HG03354 (cell line): ENCODE data around the gene WDFY2.
A peak's percentile ranks its signal among the peaks of the same experiment; 100 is the strongest.

ENCODE experiments used
- ATAC-seq: cut with Tn5 transposase; IDR thresholded peaks from one replicate; pipeline ENCODE4 v1.9.1; 2021; ENCODE audit warnings: mild to moderate bottlenecking; ENCODE audit not compliant: unreplicated experiment, poor library complexity, severe bottlenecking

The WDFY2 gene

DNA sequence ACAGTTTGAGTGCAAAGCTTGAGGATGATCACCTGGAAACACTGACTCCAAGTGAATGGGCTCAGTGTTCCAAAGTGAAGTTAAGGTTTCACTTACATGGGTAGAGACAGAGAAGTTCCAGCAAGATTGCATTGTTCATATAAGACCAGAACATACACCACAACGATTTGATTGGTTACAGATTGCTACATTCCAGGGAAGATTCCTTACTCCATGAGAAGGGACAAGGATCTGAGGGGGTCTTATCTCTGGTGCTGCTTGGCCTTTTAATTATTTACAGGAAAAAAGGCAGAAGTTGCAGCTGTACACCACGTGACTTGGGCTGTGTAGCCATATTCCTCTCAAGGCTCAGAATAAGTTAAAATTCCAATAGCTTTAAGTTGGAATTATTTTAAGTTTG, 12.3 kb downstream of the WDFY2 start:
- ATAC-seq: no peak

DNA sequence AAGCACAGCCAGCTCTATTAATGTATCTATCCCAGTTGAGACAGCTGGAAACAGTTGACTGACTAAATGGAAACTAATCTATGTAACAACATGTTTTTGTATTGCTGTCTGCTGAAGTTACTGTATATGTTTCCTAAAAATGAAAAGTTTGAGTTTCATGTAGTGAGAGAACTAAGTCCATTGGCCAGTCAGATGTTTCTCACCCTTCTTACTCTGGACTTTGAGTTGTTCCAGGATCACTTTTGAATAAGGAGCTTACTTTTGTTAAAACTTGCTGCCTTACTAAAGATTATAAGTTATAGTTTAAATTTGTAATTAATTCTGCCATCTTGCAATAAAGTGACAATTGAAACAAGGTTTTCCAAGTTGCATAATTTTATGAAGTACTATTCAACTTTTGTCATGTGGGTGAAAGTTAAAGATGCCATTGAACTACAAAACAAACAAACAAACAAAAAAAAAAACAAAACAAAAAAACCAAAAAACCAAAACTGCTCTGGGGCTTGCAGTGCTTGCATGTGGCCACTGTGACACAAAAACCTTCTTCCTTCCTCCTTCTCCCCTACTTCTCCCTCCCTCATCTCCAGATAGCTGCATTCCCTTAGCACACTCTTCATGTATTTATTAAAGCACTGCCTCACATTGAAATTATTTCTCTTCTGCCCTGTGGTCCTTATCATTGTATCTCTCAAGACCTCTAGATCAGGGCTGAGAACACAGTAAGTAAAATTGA, 15.3 kb downstream of the WDFY2 start:
- ATAC-seq: no peak

DNA sequence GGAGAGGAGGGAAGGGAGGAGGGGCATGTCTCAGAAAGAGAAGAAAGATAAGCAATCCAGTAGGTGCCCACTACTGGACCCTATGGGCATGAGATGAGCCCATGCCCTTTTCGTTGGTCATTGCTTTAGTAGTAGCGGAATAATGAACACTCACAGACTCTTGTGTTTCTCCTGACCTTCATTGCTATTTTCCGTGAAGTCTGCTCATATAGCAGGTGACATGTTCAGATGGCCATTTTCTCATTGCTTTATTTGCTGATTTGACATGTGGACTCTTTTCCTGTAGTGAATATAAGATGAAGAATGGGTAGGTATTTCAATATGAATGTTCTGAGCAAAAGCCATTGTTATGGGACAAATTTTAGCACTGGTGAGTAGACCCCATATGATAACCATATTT, 16.4 kb downstream of the WDFY2 start:
- no peak for ATAC-seq

DNA sequence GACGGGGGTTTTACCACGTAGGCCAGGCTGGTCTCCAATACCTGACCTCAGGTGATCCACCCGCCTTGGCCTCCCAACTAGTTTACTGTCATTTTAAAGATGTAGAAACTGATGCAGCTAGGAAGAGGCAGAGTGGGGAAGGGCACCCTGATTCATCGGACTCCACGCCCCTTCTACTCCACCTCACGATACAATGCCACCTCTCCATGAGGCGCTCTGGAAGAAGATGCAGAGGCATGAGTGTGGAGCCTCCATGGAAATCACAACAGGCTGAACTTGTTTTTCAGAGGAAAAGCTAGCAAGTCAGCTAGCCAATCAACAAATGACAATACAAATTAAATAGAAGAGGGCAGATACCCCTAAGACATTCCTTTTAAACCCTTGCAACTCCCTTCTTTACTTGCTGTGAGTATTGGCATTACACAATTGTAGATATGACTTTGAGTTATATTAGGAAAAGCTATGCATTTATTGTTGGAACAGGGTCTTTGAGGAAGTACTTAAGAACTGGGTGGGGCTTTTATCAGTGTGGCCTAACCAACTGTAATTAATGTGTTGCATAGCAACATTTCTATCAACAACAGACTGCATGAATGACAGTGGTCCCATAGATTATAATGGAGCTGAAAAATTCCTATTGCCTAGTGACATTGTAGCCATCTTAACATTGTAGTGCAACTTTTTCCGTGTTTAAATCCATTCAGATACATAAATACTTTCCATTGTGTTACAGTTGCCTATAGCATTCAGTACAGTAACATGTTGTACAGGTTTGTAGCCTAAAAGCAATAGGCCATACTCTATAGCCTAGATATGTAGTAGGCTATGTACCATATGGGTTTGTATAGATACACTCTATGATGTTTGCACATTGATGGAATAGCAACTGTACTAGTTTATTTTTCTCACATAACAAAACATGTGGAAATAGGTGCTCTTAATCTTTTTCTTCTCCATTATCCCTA, 17.6 kb downstream of the WDFY2 start:
- ATAC-seq: no peak

DNA sequence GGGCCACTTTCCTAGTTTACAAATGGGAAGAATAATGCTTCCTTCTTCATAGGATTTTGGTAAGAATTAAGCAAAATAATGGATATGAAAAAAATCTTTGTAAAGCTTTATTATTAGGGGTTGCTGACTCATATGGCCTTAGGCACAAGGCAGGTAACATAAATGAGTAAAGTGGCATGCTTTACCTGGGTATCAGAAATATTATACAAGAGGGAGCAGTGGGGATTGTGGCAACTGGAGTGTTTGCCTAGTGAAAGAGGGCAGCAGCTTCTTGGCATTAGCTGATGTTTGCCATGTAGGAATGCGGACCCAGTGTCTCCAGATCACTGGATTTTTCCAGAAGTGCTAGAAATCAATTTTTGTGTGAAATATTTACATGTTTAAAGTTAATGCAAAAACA, 19.5 kb downstream of the WDFY2 start:
- ATAC-seq: no peak

DNA sequence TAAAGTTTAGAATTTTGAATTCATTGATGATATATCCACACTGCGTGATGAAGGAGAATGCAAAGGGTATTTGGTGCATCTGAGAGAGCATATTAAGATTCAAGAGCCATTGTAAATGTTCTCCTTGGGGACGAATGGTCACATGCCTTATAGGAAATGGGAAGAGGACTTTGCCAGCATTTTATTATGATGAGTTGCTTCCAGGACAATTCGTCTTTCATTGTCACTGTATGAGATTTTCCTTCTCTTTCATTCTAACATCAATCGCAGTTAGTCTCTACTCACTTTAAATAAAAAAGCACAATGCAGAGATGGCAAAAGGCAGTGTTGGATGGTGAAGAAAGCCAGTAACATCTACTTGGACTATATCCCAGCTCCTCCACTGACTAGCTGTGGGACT, 21.4 kb downstream of the WDFY2 start:
- no peak for ATAC-seq

DNA sequence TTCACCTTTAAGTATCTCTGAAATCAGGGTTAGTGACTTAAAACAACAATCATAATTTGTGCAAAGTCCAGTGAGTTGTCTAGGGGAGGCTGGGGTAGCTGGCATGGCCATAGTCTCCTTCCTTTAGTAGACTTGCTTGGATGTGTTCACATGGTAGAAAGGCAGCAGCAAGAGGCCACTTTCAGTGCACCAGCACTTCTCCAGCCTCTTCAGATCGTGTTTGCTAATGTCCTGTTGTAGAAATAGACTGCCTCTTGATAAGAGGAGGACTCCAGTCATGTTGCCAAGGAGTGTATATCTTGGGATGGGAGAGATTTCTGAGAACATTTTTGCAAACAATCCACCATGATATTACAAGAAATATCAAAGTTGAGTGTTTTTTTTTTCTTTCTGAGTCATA, 22.9 kb downstream of the WDFY2 start:
- ATAC-seq: no peak

DNA sequence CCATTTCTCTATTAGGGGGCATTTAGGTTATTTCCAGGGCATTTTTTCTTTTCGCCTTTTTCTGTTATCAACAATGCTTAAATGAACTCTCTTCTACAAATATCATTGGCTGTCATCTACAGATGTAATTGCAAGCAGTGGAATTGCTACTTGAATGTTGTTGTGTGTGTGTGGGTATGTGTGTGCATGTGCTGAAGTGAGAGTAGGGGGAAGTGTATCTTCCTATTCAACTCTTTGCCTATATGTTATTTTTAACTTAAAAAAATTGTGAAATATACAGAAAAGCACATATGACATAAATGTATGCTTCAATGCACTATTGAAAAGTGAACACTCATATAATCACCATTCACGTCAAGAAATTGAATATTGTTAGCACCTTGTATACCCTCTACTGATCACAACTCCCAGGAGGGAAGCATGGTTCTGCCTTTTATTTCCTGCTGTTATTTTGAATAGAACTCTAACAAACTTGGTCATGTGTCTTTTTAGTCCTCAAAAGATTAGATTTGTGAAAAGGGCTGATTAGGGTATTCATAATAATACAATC, 24.7 kb downstream of the WDFY2 start:
- no peak for ATAC-seq

DNA sequence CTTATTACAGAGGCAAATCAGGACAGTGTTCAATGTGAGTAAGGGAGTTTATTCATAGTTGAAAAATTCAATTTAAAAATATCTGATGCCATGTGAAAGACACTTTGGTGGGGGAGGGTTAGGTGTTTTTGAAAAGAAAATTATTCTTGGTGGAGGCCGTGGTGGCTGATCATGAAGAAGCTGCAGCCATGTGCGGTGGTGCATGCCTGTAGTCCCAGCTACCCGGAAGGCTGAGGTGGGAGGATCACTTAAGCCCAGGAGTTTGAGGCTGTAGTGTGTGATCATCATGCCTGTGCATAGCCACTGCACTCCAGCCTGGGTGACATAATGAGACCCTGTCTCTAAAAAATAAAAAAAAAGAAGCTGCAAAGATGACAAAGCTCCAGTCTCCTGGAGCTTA, 28.6 kb downstream of the WDFY2 start:
- peak; percentile 35 for ATAC-seq

DNA sequence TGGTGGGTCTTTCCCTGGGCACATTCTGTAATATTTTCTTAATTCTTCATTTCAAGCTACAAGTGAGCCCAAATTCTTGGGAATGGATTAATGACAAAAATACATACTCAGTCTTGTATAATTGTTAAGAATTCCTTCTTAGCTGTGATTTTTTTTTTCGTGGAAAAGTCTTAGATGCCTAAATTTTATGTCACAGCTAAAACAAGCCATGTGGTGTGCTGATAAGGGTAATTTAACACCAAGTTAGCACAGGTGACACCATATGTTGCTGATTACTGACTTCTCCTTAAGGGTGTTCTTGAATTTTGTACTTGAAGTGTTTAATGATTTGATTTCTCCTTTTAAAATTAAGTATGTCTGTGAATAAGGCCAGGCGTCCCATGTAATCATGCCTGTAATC, 29.3 kb downstream of the WDFY2 start:
- no peak for ATAC-seq

DNA sequence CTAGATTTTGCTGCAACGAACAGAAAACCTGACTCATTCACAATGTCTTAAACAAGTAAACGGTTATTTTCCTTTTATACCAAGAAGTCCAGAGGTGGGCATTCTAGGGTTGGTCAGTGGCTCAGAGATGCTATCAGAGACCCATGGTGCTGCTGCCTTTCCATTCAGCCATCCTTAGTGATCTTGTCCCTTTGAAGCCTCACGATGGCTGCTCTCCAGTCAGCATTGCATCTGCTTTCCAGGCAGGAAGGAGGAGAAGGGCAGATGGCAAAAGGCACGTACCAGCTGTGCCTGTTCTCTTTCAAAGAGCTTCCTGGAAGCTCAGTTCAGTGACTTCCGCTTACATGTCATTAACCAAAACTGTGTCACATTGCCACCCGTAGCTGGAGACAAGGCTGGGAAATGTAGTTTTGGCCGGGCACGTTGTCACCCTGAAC, 30.1 kb downstream of the WDFY2 start:
- ATAC-seq: peak; percentile 91

DNA sequence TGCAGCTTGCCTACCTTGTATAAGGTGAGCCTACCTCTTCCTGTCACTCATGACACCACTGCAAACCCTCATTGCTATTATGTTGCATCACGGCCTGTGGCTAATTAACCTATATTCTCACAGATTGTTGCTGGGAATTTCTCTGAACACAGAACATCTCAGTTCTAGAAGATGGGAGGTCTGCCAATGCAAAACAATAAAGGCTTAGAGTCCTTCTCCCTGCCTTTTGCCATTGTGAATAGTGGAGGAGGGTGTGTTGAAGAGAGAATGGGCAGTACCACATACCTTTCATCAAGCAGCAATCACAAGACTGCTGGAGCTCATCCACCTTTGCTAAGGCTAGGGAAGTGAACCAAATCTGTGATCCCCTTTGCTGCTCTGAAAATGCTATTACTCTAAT, 34.4 kb downstream of the WDFY2 start:
- ATAC-seq: no peak

DNA sequence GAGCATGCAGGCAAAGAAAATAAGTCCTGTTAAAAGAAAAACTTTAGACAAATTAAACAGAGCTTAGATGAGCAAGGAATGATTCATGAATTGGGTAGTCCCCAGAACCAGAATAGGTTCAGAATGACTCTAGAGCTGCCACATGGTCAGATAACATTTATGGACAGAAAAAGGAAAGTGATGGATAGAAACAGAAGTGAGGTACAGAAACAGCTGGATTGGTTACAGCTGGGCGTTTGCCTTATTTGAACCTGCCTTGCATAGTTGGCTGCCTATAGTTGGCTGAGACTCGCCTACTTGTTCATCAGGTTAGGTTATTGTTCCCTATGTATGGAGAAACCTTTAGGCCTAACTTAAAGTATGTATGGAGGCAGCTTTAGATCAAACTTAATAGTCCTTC, 35.4 kb downstream of the WDFY2 start:
- peak; percentile 52 for ATAC-seq

DNA sequence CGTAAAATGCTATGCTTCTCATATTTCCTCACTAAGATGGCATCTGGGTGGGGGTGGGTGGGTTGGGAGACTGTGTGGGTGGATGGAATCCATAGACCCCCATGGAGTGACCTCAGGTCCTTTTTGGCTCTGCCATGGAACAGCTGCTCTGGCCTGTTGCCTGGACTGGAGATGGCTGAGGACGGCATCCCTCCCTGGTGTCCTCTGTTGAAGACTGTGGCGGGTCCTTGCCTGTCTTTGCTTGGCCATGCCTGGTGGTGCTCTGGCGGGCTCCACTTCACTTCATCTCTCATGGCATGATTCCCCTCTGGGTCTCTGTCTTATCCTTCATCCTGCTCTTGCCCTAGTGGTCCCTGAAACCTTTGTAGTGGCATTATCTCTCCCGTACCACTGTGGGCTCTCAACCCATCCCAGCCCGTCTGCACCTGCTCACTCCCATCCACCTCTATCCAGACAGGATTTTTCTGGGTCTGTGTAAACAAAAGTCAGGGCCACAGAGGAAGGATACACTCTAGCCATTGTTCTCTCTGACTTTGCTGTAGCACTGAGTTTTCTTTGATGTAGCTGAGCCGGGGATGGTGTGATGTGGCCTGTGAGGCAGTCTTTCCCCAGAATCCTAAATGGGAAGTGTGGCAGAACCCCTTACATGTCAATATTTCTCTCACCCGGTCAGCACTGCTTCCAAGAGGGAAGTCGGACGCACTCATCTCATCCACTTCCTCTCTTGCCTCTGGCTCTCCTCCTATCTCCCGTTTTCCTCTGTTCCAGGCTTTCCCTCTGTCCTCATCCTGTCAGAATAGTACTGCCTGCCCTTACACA, 36.1 kb downstream of the WDFY2 start:
- ATAC-seq: no peak

DNA sequence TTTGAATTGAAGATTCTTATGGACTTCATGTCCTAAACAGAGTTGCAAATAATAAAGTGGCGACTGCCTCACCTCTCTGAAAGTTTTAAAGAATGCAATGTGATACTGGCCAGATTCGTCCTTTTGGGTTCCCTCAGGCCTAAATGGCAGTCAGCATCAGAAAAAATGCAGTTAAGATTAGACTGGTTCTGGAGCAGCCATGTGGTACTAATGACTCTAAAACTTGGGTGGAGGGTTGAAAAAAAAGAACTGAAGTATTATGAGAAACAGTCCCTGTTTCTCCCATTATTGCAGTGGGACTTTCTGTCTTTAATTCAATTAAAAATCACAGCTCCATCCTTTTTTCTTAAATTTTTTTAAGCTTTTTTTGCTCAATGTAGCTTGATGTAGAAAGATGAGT, 37.3 kb downstream of the WDFY2 start:
- no peak for ATAC-seq

DNA sequence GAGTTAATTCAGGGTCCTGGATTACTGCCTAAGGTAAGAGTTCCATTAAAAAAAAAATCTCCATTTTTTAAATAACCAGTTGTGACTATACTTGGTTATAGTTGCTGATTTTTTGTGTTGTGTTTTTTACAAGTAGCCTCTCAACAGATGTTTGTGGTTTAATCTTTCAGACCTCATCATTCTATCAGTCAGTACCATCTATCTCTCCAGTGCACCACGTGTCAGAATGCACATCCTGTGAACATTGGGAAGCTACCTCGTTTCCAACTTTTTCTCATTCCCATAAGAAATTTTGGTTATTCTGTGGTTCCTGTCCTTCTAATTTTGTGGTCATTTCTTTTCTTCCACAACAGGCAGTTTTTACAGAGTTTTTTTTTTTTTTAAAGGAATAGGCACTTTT, 39.2 kb downstream of the WDFY2 start:
- no peak for ATAC-seq

DNA sequence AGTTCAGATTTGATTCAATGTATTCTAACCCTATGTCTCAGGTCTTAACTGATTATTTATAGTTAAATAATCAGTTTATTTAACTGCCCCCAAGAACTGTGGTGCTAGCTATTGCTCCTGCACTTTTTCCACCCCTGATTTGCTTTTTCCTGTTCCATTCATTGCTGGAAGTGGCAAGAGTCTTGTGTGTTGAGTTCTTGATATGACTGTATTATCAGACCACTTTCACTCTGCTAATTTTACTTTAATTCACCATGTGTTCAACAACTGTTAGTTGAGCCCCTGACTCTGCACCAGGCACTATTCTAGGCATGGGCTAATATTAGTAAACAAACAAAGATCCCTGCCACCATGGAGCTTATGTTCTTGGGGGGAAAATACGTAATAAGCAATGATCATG, 39.9 kb downstream of the WDFY2 start:
- ATAC-seq: no peak

DNA sequence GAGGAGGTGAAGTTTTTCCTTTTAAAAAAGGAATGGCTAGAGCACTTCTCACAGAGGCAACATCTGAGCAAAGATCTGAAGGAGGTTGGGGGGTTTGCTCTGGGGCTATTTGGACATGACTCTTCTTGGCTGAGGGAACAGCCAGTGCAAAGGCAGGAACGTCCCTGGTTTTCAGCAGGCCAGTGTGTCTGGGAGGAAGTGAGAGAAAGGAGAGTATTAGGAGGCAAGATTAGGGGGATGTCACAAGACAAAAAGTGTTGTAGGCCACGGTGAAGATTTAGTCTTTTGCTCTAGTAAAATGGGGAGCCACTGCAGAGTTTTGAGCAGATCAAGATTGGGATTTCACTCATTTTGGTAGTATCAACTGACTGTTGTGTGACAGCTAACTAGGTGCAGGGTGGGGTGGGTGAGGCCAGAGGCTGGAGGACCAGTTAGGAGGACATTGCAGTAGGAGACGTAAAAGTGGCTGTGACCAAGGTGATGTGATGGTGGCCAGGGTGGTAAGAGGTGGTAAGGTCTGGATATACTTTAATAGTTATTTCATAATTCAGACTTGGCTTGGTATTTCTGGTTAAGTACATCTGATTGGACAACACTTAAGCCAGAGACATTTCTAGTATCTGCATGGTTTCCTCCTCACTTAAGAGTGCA, 40.6 kb downstream of the WDFY2 start:
- ATAC-seq: no peak

DNA sequence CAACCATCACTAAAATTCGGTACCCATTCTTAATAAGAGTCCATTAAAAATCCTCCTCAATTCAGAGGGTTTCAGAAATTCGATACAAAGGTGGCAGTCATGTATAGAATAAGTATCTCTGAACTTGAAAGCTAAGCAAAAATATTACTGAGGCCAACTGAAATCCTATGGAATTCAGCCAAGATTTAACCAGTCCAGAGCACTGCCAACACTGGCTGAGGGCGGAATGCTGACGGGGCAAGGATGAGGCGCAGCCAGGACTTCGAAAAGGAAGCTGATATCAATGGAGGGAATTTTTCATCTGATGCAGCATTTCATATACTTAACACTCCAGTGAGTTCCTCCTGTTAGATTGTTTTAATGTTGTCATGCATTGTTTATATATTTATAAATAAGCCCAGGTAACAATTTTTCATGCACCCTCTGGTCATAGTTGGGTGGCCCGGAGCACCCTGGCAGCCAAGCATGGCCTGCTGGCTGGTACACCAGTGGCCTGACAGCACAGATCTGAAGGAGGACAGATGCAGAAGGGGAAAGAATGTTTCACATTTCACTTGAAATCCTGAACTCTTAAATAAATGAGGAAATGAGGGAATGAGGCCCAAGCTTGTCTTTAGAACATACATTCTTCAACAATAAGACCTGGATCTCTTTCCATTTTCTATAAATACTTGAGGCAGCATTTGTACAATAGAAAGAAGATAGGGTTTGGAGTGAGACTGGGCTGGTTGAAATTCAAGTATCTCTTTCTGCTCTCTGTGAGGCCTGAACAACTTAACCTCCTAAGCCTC, 41.5 kb downstream of the WDFY2 start:
- ATAC-seq: no peak
